Renal pelvis (tissue), 4 donors: ENCODE measurements around the gene GNAI3. TPM values are rescaled to one million over a fixed set of nuclear protein-coding genes. Genes with fewer than 3 reads are reported as not detected.

ENCODE experiments used
- DNase-seq: peaks from one replicate; pipeline ENCODE4 v3.0.0-alpha.2; 2013
- polyA plus RNA-seq, 3 donors: library from polyadenylated mRNA; unstranded; fragments of 120-200 nt; gene quantifications; one replicate each; pipeline ENCODE4 v1.2.1, GENCODE V29; 2013; ENCODE audit not compliant: insufficient read length in 3 of 3

Gene GNAI3
- polyA plus RNA-seq, 3 donors: 10.9 to 11.7 (median 11.4) TPM

- no peak for DNase-seq
Observed at GRCh38 chr1:109541102-109541501, 7.3 kb upstream of the GNAI3 start.

GRCh38 chr1:109542657-109543056 is 5.8 kb upstream of the GNAI3 start:
- no peak for DNase-seq

- DNase-seq: no peak
Observed at GRCh38 chr1:109543283-109543987, 5.0 kb upstream of the GNAI3 start.

- no peak for DNase-seq
Observed at GRCh38 chr1:109543988-109544735, 4.3 kb upstream of the GNAI3 start.

GRCh38 chr1:109546311-109547109 is 1.9 kb upstream of the GNAI3 start:
- DNase-seq: peak; percentile 92

GRCh38 chr1:109547463-109548320 is 723 bp upstream of the GNAI3 start:
- DNase-seq: no peak

GRCh38 chr1:109556563-109556962 is 8.1 kb downstream of the GNAI3 start:
- DNase-seq: no peak

GRCh38 chr1:109557520-109557919 is 9.1 kb downstream of the GNAI3 start:
- DNase-seq: no peak

- DNase-seq: no peak
Observed at GRCh38 chr1:109559995-109560394, 11.6 kb downstream of the GNAI3 start.

GRCh38 chr1:109564194-109564878 is 15.9 kb downstream of the GNAI3 start:
- no peak for DNase-seq

- no peak for DNase-seq
Observed at GRCh38 chr1:109565241-109565640, 16.8 kb downstream of the GNAI3 start.

GRCh38 chr1:109566982-109567381 is 18.6 kb downstream of the GNAI3 start:
- DNase-seq: no peak

- DNase-seq: no peak
Observed at GRCh38 chr1:109567877-109568672, 19.7 kb downstream of the GNAI3 start.

- DNase-seq: no peak
Observed at GRCh38 chr1:109569323-109569722, 20.9 kb downstream of the GNAI3 start.

- DNase-seq: no peak
Observed at GRCh38 chr1:109570414-109570813, 22.0 kb downstream of the GNAI3 start.

GRCh38 chr1:109573785-109574184 is 25.4 kb downstream of the GNAI3 start:
- DNase-seq: no peak

- DNase-seq: no peak
Observed at GRCh38 chr1:109578947-109579443, 30.6 kb downstream of the GNAI3 start.

GRCh38 chr1:109579491-109579890 is 31.1 kb downstream of the GNAI3 start:
- DNase-seq: no peak

- DNase-seq: no peak
Observed at GRCh38 chr1:109582021-109582420, 33.6 kb downstream of the GNAI3 start.

- DNase-seq: no peak
Observed at GRCh38 chr1:109584766-109585165, 36.4 kb downstream of the GNAI3 start.
